Ascending aorta (tissue), 2 donors: Measurements from ENCODE around the gene CNTN2. TPM values are rescaled to one million over a fixed set of nuclear protein-coding genes. Genes with fewer than 3 reads are reported as not detected.

Source experiments
- DNase-seq, 2 donors: peaks; one replicate each; pipeline ENCODE4 v3.0.0-alpha.2; 2019; ENCODE audit warnings: low spot score in 2 of 2
- H3K27ac ChIP-seq, 2 donors: fragments of 200-600 bp; sonication (generic); one replicate each; pipeline ENCODE4 v1.5.1; 2016 to 2017; ENCODE audit warnings: mild to moderate bottlenecking in 1 of 2
- H3K27me3 ChIP-seq: fragments of 200-600 bp; sonication (generic); one replicate; pipeline ENCODE4 v1.5.1; 2017
- H3K36me3 ChIP-seq, 2 donors: fragments of 200-600 bp; sonication (generic); one replicate each; pipeline ENCODE4 v1.5.1; 2016
- H3K4me1 ChIP-seq, 2 donors: fragments of 200-600 bp; sonication (generic); one replicate each; pipeline ENCODE4 v1.5.1; 2016 to 2017; ENCODE audit warnings: mild to moderate bottlenecking in 1 of 2
- H3K4me3 ChIP-seq, 2 donors: fragments of 200-600 bp; sonication (generic); one replicate each; pipeline ENCODE4 v1.5.1; 2016 to 2017; ENCODE audit warnings: mild to moderate bottlenecking in 1 of 2
- H3K9me3 ChIP-seq, 2 donors: fragments of 200-600 bp; sonication (generic); one replicate each; pipeline ENCODE4 v1.5.1; 2016
- CTCF ChIP-seq, 3 experiments: fragments of 200-600 bp in 2 of 3; fragments of 450-650 bp in 1 of 3; sonication (generic) in 2 of 3; IDR thresholded peaks; one replicate each; pipeline ENCODE4 v1.5.1; 2016 to 2019; ENCODE audit warnings: antibody characterized with exemption in 3 of 3, mild to moderate bottlenecking in 1 of 3, moderate library complexity in 1 of 3
- intact Hi-C: fragments of 100-400 bp; cut with DNase I; formaldehyde crosslinking; loops from one replicate; pipeline ENCODE4 v1.15.1; 2023
- total RNA-seq: library from RNA; depleted of rRNA; stranded (reverse); fragments of >200 nt; gene quantifications from one replicate; pipeline ENCODE4 v1.1.0, GENCODE V29; 2016

Gene CNTN2
- total RNA-seq, 1 donor from 2014 or later: 0.32 TPM

GRCh38 chr1:205098242-205098641 lies 55.2 kb downstream of the CNTN2 start:
- Histone ChIP-seq H3K4me1 (no peaks in the 10 kb centered on the region), H3K27me3 (no peaks in the 10 kb centered on the region), H3K36me3 (peaks cover 90 to 98% of the 10 kb centered on the region in 2 donors), H3K27ac (no peak overlapping the region), H3K9me3 (no peaks in the 10 kb centered on the region), H3K4me3 (no peak overlapping the region)
- TF ChIP-seq CTCF (IDR thresholded peaks at IDR 0.05): no peak
- DNase-seq: no peak
- intact Hi-C loops: no loop called here

- peaks cover 86 to 91% of the 10 kb centered on the region in 2 donors for H3K36me3 ChIP-seq
- no peaks in the 10 kb centered on the region for H3K27me3 ChIP-seq
- no peak overlapping the region for H3K27ac ChIP-seq
- intact Hi-C loops: no loop called here
- DNase-seq: no peak
- H3K9me3 ChIP-seq: no peaks in the 10 kb centered on the region
- no peak for TF ChIP-seq CTCF (IDR thresholded peaks at IDR 0.05)
- H3K4me3 ChIP-seq: no peak overlapping the region
- no peaks in the 10 kb centered on the region for H3K4me1 ChIP-seq
Measured at GRCh38 chr1:205102404-205102803, 59.4 kb downstream of the CNTN2 start.

DNA sequence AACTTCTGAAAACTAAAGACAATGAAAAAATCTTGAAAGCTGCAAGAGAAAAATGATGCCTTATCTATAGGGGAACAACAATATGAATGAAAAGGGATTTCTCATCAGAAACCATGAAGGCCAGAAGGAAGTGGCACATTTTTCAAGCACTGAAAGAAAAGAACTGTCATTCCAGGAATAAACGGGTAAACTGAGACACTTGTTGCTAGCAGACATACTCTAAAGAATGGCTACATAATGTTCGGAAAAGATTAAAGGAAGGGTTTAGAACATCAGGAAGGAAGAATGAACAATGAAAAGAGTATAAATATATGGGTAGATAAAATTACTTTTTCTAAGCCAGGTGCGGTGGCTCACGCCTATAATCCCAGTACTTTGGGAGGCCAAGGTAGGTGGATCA lies 64.3 kb downstream of the CNTN2 start:
- intact Hi-C loops: no loop called here
- TF ChIP-seq CTCF (IDR thresholded peaks at IDR 0.05): no peak
- H3K27ac ChIP-seq: no peak overlapping the region
- no peak for DNase-seq
- H3K27me3 ChIP-seq: no peaks in the 10 kb centered on the region
- H3K9me3 ChIP-seq: no peaks in the 10 kb centered on the region
- peaks cover 55 to 58% of the 10 kb centered on the region in 2 donors for H3K36me3 ChIP-seq
- H3K4me1 ChIP-seq: no peaks in the 10 kb centered on the region
- H3K4me3 ChIP-seq: no peak overlapping the region

DNA sequence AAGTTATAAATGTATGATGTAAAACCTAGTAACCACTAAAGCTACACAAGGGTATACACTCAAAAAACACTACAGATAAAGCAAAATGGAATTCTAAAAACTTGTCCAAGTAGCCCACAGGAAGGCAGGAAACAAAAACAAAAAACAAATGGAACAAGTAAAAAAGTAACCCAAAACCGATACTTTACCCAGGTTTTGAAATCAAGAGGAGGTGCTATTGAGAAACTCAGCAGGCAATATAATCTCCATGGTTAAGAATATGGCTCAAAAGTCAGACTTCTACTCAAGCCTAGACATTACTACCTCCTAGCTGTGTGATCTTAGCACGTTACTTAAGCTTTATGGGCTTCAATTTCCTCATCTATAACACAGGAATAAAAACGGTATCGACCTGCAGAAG lies 65.5 kb downstream of the CNTN2 start:
- H3K27ac ChIP-seq: no peak overlapping the region
- H3K4me1 ChIP-seq: no peaks in the 10 kb centered on the region
- TF ChIP-seq CTCF (IDR thresholded peaks at IDR 0.05): no peak
- H3K4me3 ChIP-seq: no peak overlapping the region
- no peak for DNase-seq
- intact Hi-C loops: no loop called here
- no peaks in the 10 kb centered on the region for H3K27me3 ChIP-seq
- H3K9me3 ChIP-seq: no peaks in the 10 kb centered on the region
- peaks cover 52% of the 10 kb centered on the region in 2 donors for H3K36me3 ChIP-seq

GRCh38 chr1:205109269-205109668 lies 66.3 kb downstream of the CNTN2 start:
- intact Hi-C loops: no loop called here
- Histone ChIP-seq H3K36me3 (peaks cover 50 to 52% of the 10 kb centered on the region in 2 donors), H3K4me1 (no peaks in the 10 kb centered on the region), H3K4me3 (no peak overlapping the region), H3K27ac (no peak overlapping the region), H3K27me3 (no peaks in the 10 kb centered on the region), H3K9me3 (no peaks in the 10 kb centered on the region)
- DNase-seq: no peak
- no peak for TF ChIP-seq CTCF (IDR thresholded peaks at IDR 0.05)

- intact Hi-C loops: no loop called here
- TF ChIP-seq CTCF (IDR thresholded peaks at IDR 0.05): no peak
- Histone ChIP-seq H3K27ac (no peak overlapping the region), H3K27me3 (no peaks in the 10 kb centered on the region), H3K36me3 (peaks cover 47 to 52% of the 10 kb centered on the region in 2 donors), H3K9me3 (no peaks in the 10 kb centered on the region), H3K4me3 (no peak overlapping the region), H3K4me1 (no peaks in the 10 kb centered on the region)
- DNase-seq: no peak
Measured at GRCh38 chr1:205109711-205110110, 66.7 kb downstream of the CNTN2 start.
